ENCODE data around the gene GRID1.

DNA sequence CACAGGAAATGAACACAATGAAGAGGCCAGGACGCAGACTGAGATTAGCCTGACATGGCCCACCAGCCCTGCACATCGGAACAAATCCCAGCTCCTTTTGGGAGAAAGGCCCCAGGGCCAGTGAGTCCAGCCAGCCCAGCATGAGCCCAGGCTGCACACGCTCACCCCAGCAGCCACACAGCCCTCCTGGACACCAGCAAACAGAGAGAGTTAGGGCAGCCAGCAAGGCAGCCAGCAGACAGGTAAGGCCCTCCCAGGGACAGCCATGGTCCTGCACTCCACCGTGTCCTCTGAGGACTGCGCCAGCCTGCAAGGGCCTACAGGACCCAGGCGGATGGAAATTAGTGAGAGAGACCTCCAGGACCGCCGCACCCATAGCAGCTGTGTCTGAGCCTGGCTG is 8.1 kb upstream of the GRID1 start:
- TF ChIP-seq YY1 (IDR thresholded peaks at IDR 0.05; ENCODE audit: insufficient read depth, insufficient read length) (no peak), ZNF274 (IDR thresholded peaks at IDR 0.05; ENCODE audit: low read depth, low read length) (no peak), SUZ12 (IDR thresholded peaks at IDR 0.05; ENCODE audit: extremely low read depth, insufficient read depth, insufficient read length) (no peak)
